ENCODE data around the gene TLL2.
"Not testable (repeated sequence)": the region's sequence is repeated elsewhere in the genome, so short reads cannot be mapped to it uniquely, and the experiment has no call there.

The TLL2 gene

DNA sequence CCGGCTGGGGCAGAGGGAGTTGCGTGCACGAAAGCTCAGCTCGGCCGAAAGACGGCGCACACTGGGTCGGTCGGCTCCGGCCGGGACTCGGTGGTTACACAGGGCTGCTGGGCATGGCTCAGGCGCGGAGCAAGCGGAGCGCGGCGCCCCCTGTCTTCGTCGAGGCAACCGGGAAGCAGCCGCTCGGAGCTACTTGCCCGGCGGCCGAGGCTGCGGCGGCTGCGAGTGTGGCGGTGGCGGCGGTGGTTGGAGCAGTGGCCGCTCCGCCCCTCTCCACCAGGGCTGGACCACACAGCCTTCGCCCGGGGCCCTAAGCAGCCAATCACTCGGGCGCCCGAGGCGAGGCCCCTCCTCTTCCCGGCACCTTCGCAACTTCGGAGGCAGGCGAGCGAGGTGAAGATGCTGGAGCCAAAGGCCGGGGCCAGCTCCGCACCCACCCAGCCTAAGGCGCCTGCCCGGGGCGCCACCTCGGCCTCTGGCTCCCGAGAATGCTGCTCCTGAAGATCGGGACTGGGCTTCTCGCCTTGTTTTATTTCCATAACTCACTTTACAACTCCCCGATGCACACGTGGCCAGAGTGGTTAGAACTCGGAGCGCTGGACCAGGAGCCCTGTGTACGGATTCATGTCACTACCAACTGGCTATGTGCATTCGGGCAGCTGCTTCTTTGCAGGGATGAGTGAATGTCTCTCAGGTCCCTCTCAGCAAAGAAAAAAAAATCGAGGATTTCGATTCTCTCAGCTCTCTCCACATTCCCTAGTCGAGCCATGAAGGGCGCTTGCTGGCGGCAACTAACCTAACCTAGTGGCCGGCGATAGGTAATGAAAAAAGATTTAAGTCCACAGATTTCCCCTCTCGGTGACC lies at the start of gene TLL2:
TSS of gene TLL2 (minus strand) at position 229 of the 864 bp plus-strand sequence. CDS start 241 bp downstream, outside the sequence.
- peak; percentile 61 for DNase-seq

GRCh38 chr10:96560966-96561887 lies 47.5 kb upstream of the TLL2 start:
- no peak for DNase-seq

GRCh38 chr10:96560489-96560888 lies 46.8 kb upstream of the TLL2 start:
- DNase-seq, result no peak

DNA sequence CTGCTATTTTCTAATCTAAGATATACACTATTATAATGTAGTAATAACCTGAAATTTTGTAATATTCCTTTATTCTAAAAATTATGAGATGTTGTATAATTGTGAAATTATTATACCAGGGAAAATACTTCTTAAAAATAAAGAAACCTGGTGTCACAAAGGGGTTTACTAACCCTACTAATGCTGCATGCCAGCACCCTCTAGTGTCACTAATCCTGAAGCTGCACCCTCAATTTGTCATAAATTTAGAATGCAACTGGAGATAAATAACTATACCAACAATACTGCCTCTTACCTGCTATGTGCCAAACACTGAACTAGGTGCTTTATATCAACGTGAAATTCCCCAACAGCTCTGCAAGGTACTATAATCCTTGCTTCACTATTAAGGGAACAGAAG lies 42.3 kb upstream of the TLL2 start:
- DNase-seq, result no peak

DNA sequence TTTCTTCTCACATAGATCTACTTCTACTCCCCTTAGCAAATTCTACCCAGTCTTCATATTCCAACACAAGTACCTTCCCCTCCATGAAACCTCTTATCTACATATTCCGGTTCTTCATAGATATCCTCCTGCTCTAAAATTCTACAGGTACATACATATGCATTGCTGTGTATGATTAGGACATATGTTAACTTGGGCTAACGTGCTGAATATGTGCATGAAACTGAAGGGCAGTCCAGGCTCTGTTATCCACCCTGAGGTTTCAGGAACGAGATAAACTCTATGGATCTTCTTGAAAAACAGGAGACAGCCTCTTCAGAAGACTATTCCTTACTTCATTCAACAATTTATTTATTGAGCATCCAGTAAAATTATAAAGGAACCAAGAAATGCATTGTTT lies 41.6 kb upstream of the TLL2 start:
- DNase-seq, result no peak

DNA sequence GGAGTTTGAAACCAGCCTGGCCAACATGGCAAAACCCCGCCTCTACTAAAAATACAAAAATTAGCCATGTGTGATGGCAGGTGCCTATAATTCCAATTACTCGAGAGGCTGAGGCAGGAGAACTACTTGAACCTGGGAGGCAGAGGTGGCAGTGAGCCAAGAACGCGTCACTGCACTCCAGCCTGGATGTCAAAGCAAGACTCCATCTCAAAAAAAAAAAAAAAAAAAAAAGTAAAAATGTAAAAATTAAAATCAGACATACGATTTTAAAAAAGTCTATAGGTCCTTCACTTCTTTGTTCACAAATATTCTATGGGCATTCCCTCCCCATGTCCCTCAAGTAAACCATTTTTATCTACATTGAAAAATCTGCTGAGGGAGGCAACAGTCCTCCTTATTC lies 34.9 kb upstream of the TLL2 start:
- DNase-seq, result peak; percentile 67

- not testable (repeated sequence) for DNase-seq
Observed at GRCh38 chr10:96545558-96545957, 31.8 kb upstream of the TLL2 start.

GRCh38 chr10:96541921-96542320 lies 28.2 kb upstream of the TLL2 start:
- peak; percentile 79 for DNase-seq

DNA sequence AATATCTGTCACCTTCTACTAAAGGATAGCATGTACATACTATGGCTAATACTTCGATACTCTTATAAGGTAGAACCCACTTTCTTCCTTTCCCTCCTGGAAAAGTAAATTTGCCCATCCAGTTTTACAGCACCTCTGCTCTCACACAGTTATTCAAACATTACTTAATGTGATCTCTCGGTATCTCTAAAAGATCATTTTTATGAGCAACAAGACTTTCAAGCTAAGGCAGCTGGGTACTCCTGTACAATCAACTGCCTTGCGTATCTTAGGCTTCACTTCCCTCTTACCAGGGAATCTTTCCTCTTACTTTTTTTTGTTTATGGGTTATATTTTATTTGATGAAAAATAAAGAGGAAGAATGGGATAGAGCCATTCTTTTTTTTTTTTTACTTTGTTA lies 26.5 kb upstream of the TLL2 start:
- DNase-seq, result no peak

- no peak for DNase-seq
Observed at GRCh38 chr10:96538683-96539082, 25.0 kb upstream of the TLL2 start.

DNA sequence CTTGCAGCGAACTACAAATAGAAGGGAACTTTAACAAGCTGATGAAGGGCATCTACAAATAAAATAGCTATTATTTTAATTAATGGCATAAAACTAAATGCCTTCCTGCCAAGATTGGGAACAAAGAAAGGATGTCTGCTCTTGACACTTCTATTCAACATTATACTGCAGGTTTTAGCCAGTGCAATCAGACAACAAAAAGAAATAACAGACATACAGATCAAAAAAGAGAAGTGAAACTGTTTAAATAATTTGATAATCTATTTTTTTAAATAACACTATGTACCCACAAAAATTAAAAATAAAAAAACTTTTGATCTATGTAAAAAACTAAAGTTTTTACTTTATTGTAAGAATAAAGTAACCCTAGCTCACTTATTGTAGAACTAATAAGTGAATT lies 22.4 kb upstream of the TLL2 start:
- no peak for DNase-seq

GRCh38 chr10:96532523-96532922 lies 18.8 kb upstream of the TLL2 start:
- no peak for DNase-seq

DNA sequence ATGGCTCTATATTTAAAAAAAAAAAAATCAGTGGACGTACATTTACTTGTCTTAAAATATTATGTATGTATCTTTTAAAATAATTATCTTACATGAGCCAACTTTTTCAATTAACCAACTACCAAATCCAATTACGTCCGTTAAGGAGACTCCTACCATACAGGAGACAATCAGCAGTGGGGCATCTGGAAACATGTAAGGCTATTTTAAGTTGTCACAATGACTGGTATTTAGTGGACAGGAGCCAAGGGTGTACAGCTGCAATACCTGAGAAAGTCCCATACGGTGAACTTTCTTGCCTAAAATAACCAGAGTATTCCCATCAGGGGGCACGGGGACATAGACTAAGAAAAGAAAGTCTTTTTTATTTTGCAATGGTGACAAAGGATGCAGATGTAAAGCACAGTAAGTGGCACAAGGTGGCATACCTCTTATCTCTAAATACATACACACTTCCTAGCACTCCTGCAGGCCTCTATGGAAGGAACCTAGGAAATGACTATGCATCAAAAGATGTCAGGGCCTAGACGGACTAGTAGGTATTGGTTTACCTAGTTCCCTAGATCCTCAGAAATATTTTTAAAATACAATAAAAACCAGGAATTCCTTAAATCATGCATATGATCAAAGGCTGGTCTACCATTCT lies 16.0 kb upstream of the TLL2 start:
- no peak for DNase-seq

- DNase-seq, result no peak
Observed at GRCh38 chr10:96524741-96525140, 11.0 kb upstream of the TLL2 start.

DNA sequence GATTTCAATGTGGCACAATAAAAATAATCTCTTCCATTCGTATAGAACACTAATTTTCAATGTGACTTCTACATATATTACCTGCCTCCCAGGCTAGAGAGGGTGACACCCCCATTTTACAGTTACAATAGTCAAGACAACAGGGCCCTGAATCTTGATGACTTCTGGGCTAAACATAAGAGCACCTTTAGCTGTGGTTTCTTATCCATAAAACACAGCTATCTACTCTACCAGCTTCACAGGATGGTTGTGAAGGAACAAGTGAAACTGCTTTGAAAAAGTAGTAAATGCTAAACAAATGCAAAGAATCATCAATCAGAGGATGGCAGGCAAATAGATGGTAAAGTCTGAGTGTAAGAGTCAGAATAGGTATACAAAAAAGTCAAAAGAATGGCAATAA lies 3.6 kb upstream of the TLL2 start:
- DNase-seq, result no peak

DNA sequence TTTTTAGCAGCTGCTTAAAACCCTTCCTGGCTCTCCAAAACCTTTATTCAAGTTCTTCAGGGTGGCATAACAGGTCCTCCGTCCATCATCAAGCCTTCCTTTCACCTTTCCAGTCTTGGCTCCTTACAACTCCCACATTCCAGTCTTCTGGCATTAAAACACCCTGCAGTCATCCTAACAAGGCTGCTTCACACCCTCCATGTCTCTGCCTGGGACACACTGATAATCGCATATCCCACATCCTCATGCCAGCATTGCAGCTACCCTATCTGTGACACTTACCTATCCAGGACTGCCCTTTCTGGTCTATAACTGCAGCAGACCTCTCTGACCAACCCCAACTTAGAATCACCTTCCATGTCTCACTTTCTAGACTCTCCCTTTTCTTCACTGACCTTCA lies 2.6 kb upstream of the TLL2 start:
- DNase-seq, result no peak

DNA sequence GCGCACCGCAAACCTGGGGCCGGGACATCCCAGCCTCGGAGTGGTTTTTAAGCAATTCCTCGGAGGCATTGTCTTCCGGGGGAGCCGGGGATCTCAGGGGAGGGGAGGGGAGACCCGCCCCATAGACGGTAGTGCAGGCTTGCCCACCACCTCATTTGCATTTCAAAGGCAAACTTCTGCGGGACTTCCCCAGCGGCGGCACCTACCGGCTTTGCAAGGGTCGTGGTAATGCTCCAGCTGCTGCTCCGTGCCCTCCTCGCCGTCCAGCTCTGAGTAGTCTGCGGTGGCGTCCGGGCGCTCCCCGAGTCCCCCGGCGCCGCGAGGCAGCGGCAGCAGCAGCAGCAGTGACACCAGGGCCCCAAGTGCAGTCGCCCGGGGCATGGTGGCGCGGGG lies 425 bp downstream of the TLL2 start:
- no peak for DNase-seq

DNA sequence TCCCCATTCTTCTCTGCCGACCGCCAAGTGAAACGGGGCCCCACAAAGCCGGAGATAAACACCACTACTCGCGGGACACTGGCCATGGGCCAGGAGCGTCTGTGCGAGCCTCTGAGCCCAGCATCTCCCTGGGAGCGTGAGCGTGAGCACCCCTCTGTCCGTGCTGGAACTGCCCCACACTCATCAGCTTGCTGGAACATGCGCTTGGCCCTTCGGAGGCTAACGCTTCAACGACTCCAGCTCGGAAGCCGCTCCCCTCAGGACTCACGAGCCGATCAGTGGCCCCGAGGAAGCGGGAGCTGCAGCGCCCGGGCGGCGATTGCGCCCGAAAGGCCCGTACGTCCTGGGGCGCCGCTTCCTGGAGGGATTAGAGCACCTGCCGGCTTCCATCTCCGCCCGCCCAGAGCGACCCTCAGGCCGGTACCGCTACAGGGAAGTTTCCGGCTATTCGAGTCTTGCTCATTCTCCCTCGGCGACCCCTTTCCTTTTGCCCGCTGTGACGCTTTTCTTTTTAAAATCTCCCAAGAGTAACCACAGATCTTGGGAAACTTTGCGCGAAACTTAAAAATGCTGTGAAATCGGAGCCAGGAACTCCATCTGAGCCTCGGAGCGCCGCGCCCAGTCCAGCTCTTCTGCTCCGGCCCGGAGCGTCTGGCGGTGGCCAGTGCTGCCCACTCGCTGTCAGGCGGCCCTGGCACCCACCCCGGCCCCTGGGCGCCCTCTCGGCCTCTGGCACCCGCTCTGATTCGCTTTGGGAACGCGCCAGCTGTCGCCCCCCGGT lies 1.0 kb downstream of the TLL2 start:
- DNase-seq, result peak; percentile 12

DNA sequence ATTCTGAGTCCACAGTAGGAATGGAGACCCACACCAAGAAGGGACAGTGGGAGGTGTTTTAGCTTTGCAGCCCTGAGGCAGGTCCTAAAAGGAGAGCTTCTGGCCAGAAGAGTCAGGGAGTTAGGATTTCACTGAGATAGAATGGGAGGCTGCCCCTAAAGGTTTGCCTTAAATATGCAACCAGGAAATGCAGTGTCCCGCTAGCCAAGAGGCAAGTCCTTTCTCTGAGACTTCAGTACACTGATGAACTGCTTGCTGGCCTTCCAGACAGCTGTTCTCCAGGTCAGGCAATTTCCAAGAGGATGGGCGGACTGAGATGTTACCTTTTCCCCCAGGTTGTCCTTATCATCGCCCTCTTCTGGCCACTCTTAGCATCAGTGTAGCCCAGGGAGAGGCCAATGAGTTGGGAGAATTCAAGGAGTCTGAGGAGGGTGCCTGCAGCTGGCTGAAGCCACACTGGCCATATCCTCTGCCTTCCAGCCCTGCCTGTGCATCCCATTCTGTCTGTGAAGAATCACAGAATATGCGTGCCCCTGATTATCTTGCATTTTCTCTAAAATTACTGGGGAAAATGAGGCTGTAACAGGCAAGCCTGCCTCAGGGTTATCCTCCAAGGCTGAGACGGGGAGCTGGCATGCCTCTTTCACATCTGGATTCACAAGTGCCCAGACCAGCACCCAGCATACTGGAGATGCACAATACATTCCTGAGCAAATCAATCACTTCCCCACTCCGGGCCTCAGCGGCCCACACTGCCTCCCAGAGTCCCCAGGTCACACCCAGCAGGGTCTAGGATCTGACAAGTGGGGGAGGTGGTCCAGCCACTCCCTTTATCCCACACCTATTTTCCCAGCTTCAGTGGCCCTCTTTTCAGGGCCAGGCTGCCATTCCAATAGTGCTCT lies 2.4 kb downstream of the TLL2 start:
- DNase-seq, result no peak

GRCh38 chr10:96509017-96509641 lies 4.6 kb downstream of the TLL2 start:
- no peak for DNase-seq

- no peak for DNase-seq
Observed at GRCh38 chr10:96507044-96507443, 6.7 kb downstream of the TLL2 start.

Data from DMS79 (cell line).